ENCODE results near the gene METTL6. TPM values are rescaled to one million over a fixed set of nuclear protein-coding genes. Genes with fewer than 3 reads are reported as not detected.
"Not testable (repeated sequence)": the region's sequence is repeated elsewhere in the genome, so short reads cannot be mapped to it uniquely, and the experiment has no call there.

The METTL6 gene
- total and polyA plus RNA-seq, 2 donors (not counting 1 experiment from before 2014, with no cell fraction given), result 25.7 to 37.3 TPM

GRCh38 chr3:15460891-15461531, 33.7 kb upstream of the METTL6 start:
- Histone ChIP-seq H3K9me3 (ENCODE audit: control insufficient read depth, insufficient read depth, low read depth, low read length) (no peaks in the 10 kb centered on the region), H4K20me1 (ENCODE audit: control insufficient read depth, extremely low read depth, insufficient read depth, low read length) (no peaks in the 10 kb centered on the region), H3K4me2 (ENCODE audit: extremely low read depth, insufficient read depth, low read length) (no peak overlapping the region), H2AFZ (ENCODE audit: low read length) (no peak overlapping the region), H3K27me3 (ENCODE audit: control insufficient read depth, insufficient read depth, low read length) (no peaks in the 10 kb centered on the region), H3K4me1 (ENCODE audit: control insufficient read depth, extremely low read depth, insufficient read depth, low read length) (no peaks in the 10 kb centered on the region), H3K4me3 (replicated peaks in 1 of 4; ENCODE audit: control extremely low read depth in 1 of 4, insufficient read depth in 1 of 4, low read depth in 3 of 4, low read length in 4 of 4) (no peak overlapping the region), H3K36me3 (ENCODE audit: control insufficient read depth, insufficient read depth, low read length) (no peaks in the 10 kb centered on the region), H3K9ac (ENCODE audit: insufficient read depth, low read length) (no peak overlapping the region), H3K27ac (ENCODE audit: insufficient read depth, low read length) (no peak overlapping the region), H3K79me2 (ENCODE audit: control insufficient read depth, insufficient read depth, low read length) (no peaks in the 10 kb centered on the region)
- TF ChIP-seq, protein P1, sequence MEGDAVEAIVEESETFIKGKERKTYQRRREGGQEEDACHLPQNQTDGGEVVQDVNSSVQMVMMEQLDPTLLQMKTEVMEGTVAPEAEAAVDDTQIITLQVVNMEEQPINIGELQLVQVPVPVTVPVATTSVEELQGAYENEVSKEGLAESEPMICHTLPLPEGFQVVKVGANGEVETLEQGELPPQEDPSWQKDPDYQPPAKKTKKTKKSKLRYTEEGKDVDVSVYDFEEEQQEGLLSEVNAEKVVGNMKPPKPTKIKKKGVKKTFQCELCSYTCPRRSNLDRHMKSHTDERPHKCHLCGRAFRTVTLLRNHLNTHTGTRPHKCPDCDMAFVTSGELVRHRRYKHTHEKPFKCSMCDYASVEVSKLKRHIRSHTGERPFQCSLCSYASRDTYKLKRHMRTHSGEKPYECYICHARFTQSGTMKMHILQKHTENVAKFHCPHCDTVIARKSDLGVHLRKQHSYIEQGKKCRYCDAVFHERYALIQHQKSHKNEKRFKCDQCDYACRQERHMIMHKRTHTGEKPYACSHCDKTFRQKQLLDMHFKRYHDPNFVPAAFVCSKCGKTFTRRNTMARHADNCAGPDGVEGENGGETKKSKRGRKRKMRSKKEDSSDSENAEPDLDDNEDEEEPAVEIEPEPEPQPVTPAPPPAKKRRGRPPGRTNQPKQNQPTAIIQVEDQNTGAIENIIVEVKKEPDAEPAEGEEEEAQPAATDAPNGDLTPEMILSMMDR (conservative IDR thresholded peaks at IDR 0.05 in 1 of 2, IDR thresholded peaks at IDR 0.05 in 1 of 2; ENCODE audit: low read depth in 1 of 2, low read length in 2 of 2), result no peak
- TF ChIP-seq EZH2 (IDR thresholded peaks at IDR 0.05; ENCODE audit: low read length, missing control alignments), result no peak
- no peak for DNase-seq (ENCODE audit: low read depth in 2 of 2)

- H4K20me1 ChIP-seq (ENCODE audit: control insufficient read depth, extremely low read depth, insufficient read depth, low read length), result no peaks in the 10 kb centered on the region
- no peaks in the 10 kb centered on the region for H3K36me3 ChIP-seq (ENCODE audit: control insufficient read depth, insufficient read depth, low read length)
- no peak for TF ChIP-seq EZH2 (IDR thresholded peaks at IDR 0.05; ENCODE audit: low read length, missing control alignments)
- TF ChIP-seq, protein P1 (conservative IDR thresholded peaks at IDR 0.05 in 1 of 2, IDR thresholded peaks at IDR 0.05 in 1 of 2; ENCODE audit: low read depth in 1 of 2, low read length in 2 of 2), result no peak
- no peaks in the 10 kb centered on the region for H3K4me1 ChIP-seq (ENCODE audit: control insufficient read depth, extremely low read depth, insufficient read depth, low read length)
- no peaks in the 10 kb centered on the region for H3K27me3 ChIP-seq (ENCODE audit: control insufficient read depth, insufficient read depth, low read length)
- H2AFZ ChIP-seq (ENCODE audit: low read length), result no peak overlapping the region
- H3K9me3 ChIP-seq (ENCODE audit: control insufficient read depth, insufficient read depth, low read depth, low read length), result no peaks in the 10 kb centered on the region
- no peak overlapping the region for H3K4me3 ChIP-seq (replicated peaks in 1 of 4; ENCODE audit: control extremely low read depth in 1 of 4, insufficient read depth in 1 of 4, low read depth in 3 of 4, low read length in 4 of 4)
- no peak for DNase-seq (ENCODE audit: low read depth in 2 of 2)
- no peak overlapping the region for H3K9ac ChIP-seq (ENCODE audit: insufficient read depth, low read length)
- no peak overlapping the region for H3K4me2 ChIP-seq (ENCODE audit: extremely low read depth, insufficient read depth, low read length)
- H3K79me2 ChIP-seq (ENCODE audit: control insufficient read depth, insufficient read depth, low read length), result no peaks in the 10 kb centered on the region
- H3K27ac ChIP-seq (ENCODE audit: insufficient read depth, low read length), result no peak overlapping the region
Measured at GRCh38 chr3:15458212-15458780, 31.0 kb upstream of the METTL6 start.

- not testable (repeated sequence) for DNase-seq (ENCODE audit: low read depth in 2 of 2); H3K4me2 ChIP-seq (ENCODE audit: extremely low read depth, insufficient read depth, low read length); H3K4me1 ChIP-seq (ENCODE audit: control insufficient read depth, extremely low read depth, insufficient read depth, low read length); H3K36me3 ChIP-seq (ENCODE audit: control insufficient read depth, insufficient read depth, low read length); H3K9ac ChIP-seq (ENCODE audit: insufficient read depth, low read length); H3K27ac ChIP-seq (ENCODE audit: insufficient read depth, low read length); H3K27me3 ChIP-seq (ENCODE audit: control insufficient read depth, insufficient read depth, low read length); H4K20me1 ChIP-seq (ENCODE audit: control insufficient read depth, extremely low read depth, insufficient read depth, low read length); H3K9me3 ChIP-seq (ENCODE audit: control insufficient read depth, insufficient read depth, low read depth, low read length); H3K79me2 ChIP-seq (ENCODE audit: control insufficient read depth, insufficient read depth, low read length); H3K4me3 ChIP-seq (replicated peaks in 1 of 4; ENCODE audit: control extremely low read depth in 1 of 4, insufficient read depth in 1 of 4, low read depth in 3 of 4, low read length in 4 of 4); H2AFZ ChIP-seq (ENCODE audit: low read length)
Measured at GRCh38 chr3:15456915-15457314, 29.6 kb upstream of the METTL6 start.
